ENCODE measurements around the gene PCDH12.

Gene PCDH12

DNA sequence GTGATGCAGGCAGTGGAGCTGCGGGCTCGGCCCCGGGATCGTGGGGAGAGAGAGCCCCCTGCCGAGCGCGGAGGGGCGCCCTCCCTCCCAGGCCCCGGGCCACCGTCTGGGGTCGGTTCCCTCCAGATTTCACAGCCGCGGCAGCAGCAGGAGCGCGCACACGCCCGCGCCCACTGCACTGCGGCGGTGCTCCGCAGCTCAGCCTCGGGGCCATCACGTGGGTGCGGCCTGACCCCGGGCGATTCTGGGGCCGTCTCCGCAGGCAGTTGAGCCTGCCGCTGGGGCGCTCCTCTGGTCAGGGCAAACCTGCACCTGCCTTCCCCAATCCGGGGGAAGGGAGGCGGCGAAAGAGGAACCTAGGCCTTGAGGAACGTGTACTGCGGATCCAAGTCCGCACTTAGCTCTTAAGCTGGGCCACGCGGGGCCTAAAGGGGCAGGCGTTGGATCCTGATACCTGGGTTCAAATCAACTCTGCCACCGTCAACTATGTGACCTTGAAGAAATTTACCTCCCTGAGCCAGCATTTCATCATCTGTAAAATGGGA, 43.7 kb downstream of the PCDH12 start:
- in situ Hi-C loops (cut with HindIII; ENCODE audit: low sequenced_read_pairs), result loop anchor here (5.0 kb wide), 1 partner anchor 92 kb away; no protein-coding TSS in a partner anchor
- peak overlapping the region; percentile 31 for H3K4me3 ChIP-seq (ENCODE audit: low read depth, low read length)
- TF ChIP-seq CTCF (IDR thresholded peaks at IDR 0.05; ENCODE audit: low read depth, low read length, missing control alignments), result no peak
- DNase-seq (ENCODE audit: low read depth), result no peak

- no peak for TF ChIP-seq CTCF (IDR thresholded peaks at IDR 0.05; ENCODE audit: low read depth, low read length, missing control alignments)
- DNase-seq (ENCODE audit: low read depth), result no peak
- H3K4me3 ChIP-seq (ENCODE audit: low read depth, low read length), result peak overlapping the region; percentile 31
- in situ Hi-C loops (cut with HindIII; ENCODE audit: low sequenced_read_pairs), result loop anchor here (5.0 kb wide), 1 partner anchor 91 kb away; no protein-coding TSS in a partner anchor
Observed at GRCh38 chr5:141913560-141914198, 44.3 kb downstream of the PCDH12 start.

DNA sequence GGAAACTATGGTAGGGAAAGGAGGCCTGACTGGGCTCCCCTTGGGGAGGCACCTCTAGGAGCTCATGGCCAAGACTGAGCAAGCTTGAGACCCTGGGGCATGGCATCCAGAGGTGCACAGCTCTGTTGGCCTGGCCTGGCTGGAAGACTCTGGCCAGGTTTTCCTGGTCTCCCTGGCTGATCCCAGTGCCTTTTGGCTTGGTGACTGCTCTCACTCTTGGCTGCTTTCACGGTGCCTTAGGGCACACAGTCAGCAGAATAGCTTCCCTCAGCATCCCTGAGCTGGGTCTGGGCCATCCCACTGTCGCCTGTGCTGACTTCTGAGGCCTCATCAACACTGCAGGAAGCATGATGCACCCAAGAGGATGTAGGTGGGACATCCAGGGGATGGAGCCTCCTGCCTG, 47.7 kb downstream of the PCDH12 start:
- in situ Hi-C loops (cut with HindIII; ENCODE audit: low sequenced_read_pairs), result loop anchor here (5.0 kb wide), 1 partner anchor 88 kb away; no protein-coding TSS in a partner anchor
- no peak for TF ChIP-seq CTCF (IDR thresholded peaks at IDR 0.05; ENCODE audit: low read depth, low read length, missing control alignments)

DNA sequence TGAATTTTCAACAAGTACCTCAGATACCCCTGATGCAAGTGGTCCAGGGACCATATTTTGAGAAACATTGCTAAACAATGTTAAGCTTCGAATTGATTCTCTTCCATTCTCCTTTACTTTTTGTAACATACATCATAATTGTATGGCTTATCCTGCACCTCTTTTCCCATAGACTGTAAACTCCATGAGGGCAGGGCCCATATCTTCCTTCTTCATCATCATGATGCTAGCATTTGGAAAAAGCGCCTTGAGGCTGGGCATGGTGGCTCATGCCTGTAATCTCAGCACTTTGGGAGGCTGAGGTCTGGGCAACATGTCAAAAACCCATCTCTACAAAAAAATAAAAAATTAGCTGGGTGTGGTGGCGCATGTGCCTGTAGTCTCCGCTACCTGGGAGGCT, 48.8 kb downstream of the PCDH12 start:
- H3K4me3 ChIP-seq (ENCODE audit: low read depth, low read length), result no peak overlapping the region
- no peak for TF ChIP-seq CTCF (IDR thresholded peaks at IDR 0.05; ENCODE audit: low read depth, low read length, missing control alignments)
- no peak for DNase-seq (ENCODE audit: low read depth)
- in situ Hi-C loops (cut with HindIII; ENCODE audit: low sequenced_read_pairs), result no loop called here

More for the DNA sequence above, 47.7 kb downstream of the PCDH12 start:
- no peak for DNase-seq (ENCODE audit: low read depth)
- no peak overlapping the region for H3K4me3 ChIP-seq (ENCODE audit: low read depth, low read length)

GRCh38 chr5:141908796-141909195, 49.2 kb downstream of the PCDH12 start:
- DNase-seq (ENCODE audit: low read depth), result no peak
- no peak for TF ChIP-seq CTCF (IDR thresholded peaks at IDR 0.05; ENCODE audit: low read depth, low read length, missing control alignments)
- in situ Hi-C loops (cut with HindIII; ENCODE audit: low sequenced_read_pairs), result no loop called here
- H3K4me3 ChIP-seq (ENCODE audit: low read depth, low read length), result no peak overlapping the region

- no peak for TF ChIP-seq CTCF (IDR thresholded peaks at IDR 0.05; ENCODE audit: low read depth, low read length, missing control alignments)
- no peak for DNase-seq (ENCODE audit: low read depth)
- H3K4me3 ChIP-seq (ENCODE audit: low read depth, low read length), result no peak overlapping the region
- in situ Hi-C loops (cut with HindIII; ENCODE audit: low sequenced_read_pairs), result no loop called here
Observed at GRCh38 chr5:141906972-141907371, 51.0 kb downstream of the PCDH12 start.
